Measurements from ENCODE around the gene CATSPERZ. TPM values are rescaled to one million over a fixed set of nuclear protein-coding genes. Genes with fewer than 3 reads are reported as not detected.

CATSPERZ gene
- total and polyA plus RNA-seq, 2 of the 8 experiments (the other 6 are each of a cell fraction or from before 2014, with no cell fraction given): 0.77 TPM; not detected in 1

DNA sequence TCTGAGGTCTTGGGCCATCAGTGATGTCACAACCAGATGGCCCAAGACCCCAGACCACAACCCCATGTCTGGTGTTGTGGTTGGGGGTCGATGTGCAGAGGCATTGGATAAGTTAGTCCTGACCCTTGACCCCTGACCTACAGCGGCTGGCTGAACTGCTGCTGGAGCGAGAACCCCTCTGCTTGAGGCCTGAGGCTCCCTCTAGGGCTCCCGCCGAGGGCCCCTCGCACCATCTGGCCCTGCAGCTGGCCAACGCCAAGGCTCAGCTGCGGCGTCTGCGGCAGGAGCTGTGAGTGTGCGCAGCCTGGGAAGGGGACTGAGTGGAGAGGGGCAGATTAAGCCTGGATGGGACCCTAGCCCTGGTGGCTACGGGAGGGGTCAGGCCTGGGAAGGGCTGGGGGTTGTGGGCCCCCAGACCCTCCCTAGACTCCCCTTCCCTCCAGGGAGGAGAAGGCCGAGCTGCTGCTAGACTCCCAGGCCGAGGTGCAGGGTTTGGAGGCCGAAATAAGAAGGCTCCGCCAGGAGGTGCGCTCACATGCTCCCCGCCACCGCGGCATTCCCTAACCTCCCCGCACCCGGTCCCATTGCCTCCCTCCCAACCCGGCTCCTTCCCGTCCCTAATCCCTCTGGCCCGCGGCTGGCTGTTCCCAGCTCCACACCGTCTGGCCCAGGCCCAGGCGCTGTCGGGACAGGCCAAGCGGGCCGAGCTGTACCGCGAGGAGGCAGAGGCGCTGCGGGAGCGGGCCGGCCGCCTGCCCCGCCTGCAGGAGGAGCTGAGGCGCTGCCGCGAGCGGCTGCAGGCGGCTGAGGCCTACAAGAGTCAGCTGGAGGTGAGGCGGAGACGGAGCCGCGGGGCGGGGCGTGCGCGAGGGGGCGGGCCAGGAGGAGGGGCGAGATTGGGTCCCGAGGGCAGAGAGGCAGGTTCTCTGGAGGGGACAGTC is 42.0 kb downstream of the CATSPERZ start:
- H3K56ac ChIP-seq (replicated peaks; ENCODE audit: insufficient read length, low read depth, low read length): peak overlapping the region; percentile 36
- no peaks in the 10 kb centered on the region for H3K9me3 ChIP-seq (ENCODE audit: insufficient read depth in 2 of 2, low read depth in 1 of 2, low read length in 1 of 2)
- peak overlapping the region; percentile 71 to 78 for H3K4me2 ChIP-seq (ENCODE audit: insufficient read depth in 1 of 2, low read depth in 2 of 2, low read length in 2 of 2)
- H2BK20ac ChIP-seq (ENCODE audit: low read length): no peak overlapping the region
- H3K27ac ChIP-seq (ENCODE audit: low read depth, low read length): no peak overlapping the region
- H3K79me1 ChIP-seq (ENCODE audit: low read depth, low read length): no peaks in the 10 kb centered on the region
- peak overlapping the region; percentile 98; the same call in 1 of the 2 replicates for H2BK15ac ChIP-seq (ENCODE audit: low read length)
- 28% methylated on average over 43 of the region's 55 CpGs; no CpG with 5 or more reads in 1 of the 2 experiments for WGBS, 2 experiments (ENCODE audit: extremely low coverage in 1 of 2, insufficient coverage in 1 of 2, insufficient read length in 1 of 2, insufficient replicate concordance in 2 of 2, low coverage in 1 of 2, low lambda C conversion rate in 2 of 2, missing lambda C conversion rate in 1 of 2)
- peaks cover 11% of the 10 kb centered on the region; the same call in 1 of the 2 replicates for H3K23me2 ChIP-seq (ENCODE audit: low read depth, low read length)
- peak overlapping the region; percentile 60; the same call in 1 of the 2 replicates for H2BK5ac ChIP-seq (ENCODE audit: low read depth, low read length)
- H3K4me1 ChIP-seq (replicated peaks in 1 of 4; ENCODE audit: control insufficient read depth in 3 of 4, insufficient read depth in 4 of 4, low read length in 3 of 4): peaks cover 0 to 23% (median 17%) of the 10 kb centered on the region in 4 experiments; a peak in 6 of 7 replicates
- H3K18ac ChIP-seq (ENCODE audit: extremely low read depth, low read length): peak overlapping the region; percentile 87
- H3K23ac ChIP-seq (ENCODE audit: insufficient read length): no peak overlapping the region
- peak overlapping the region; percentile 58 for H4K91ac ChIP-seq (replicated peaks; ENCODE audit: insufficient read length, low read length)
- peak overlapping the region; percentile 76 for H4K5ac ChIP-seq (ENCODE audit: insufficient read length, low read depth, low read length)
- H3K79me2 ChIP-seq (ENCODE audit: control insufficient read depth in 1 of 2, insufficient read depth in 2 of 2, low read length in 2 of 2): no peaks in the 10 kb centered on the region
- no peaks in the 10 kb centered on the region for H3K36me3 ChIP-seq (ENCODE audit: control insufficient read depth in 2 of 4, insufficient read depth in 4 of 4, low read length in 3 of 4)
- no peak overlapping the region; a peak in 3 of 7 replicates for H3K9ac ChIP-seq (replicated peaks in 1 of 4; ENCODE audit: extremely low read depth in 1 of 4, low read depth in 3 of 4, low read length in 3 of 4)
- H4K20me1 ChIP-seq (replicated peaks in 1 of 2; ENCODE audit: control insufficient read depth in 1 of 2, insufficient read depth in 2 of 2, low read length in 2 of 2): peaks cover 0 to 2% of the 10 kb centered on the region in 2 experiments
- peak overlapping the region; percentile 54 for H4K8ac ChIP-seq (ENCODE audit: extremely low read depth, insufficient read depth, low read length)
- FAIRE-seq (no peak), DNase-seq (ENCODE audit: low read depth in 1 of 2, low spot score in 2 of 2) (peak; percentile 86 to 99)
- 0 out of 2 replicates have a peak overlapping the region, but pooled peaks have one; percentile 60 for H2BK12ac ChIP-seq (ENCODE audit: low read depth, low read length)
- H2BK120ac ChIP-seq (replicated peaks; ENCODE audit: low read depth, low read length): no peak overlapping the region
- no peak overlapping the region for H3K4ac ChIP-seq (replicated peaks; ENCODE audit: insufficient read length, low read depth, low read length)
- no peak overlapping the region for H2AK5ac ChIP-seq (ENCODE audit: low read depth, low read length)
- no peak overlapping the region for H3K14ac ChIP-seq (ENCODE audit: insufficient read length)
- H3K4me3 ChIP-seq (ENCODE audit: extremely low read depth in 1 of 4, insufficient read depth in 2 of 4, low read depth in 3 of 4, low read length in 4 of 4): peak overlapping the region; percentile 25 to 69 (median 34); a peak in 7 of 8 replicates
- CTCF ChIA-PET (ENCODE audit: partially characterized antibody): interaction anchor here (0.7 to 37.6 kb wide), 18 partner anchors 5 to 362 kb away, joined by 3 to 614 read pairs (median 4); partner anchors contain the start of genes BAD, CATSPERZ, CCDC88B and ESRRA
- H2AFZ ChIP-seq (ENCODE audit: low read length): no peak overlapping the region; the same call in 1 of the 2 replicates
- POLR2A ChIA-PET (ENCODE audit: partially characterized antibody): interaction anchor here (0.6 to 6.1 kb wide), 12 partner anchors 8 to 156 kb away, joined by 3 to 38 read pairs (median 5); partner anchors contain the start of genes BAD, ESRRA, PRDX5 and STIP1
- peaks cover 0 to 2% (median 0%) of the 10 kb centered on the region in 4 experiments; a peak in 1 of 7 replicates for H3K27me3 ChIP-seq (replicated peaks in 1 of 4; ENCODE audit: control insufficient read depth in 3 of 4, extremely low read depth in 1 of 4, insufficient read depth in 3 of 4, low read length in 3 of 4)
- TF ChIP-seq RAD21 (IDR thresholded peaks at IDR 0.05 in 1 of 2, conservative IDR thresholded peaks at IDR 0.05 in 1 of 2; ENCODE audit: low read depth in 2 of 2, low read length in 2 of 2): peak; percentile 18 to 45; a peak in 3 of 4 replicates
- peak; percentile 55; the same call in 1 of the 2 replicates for TF ChIP-seq CREB1 (IDR thresholded peaks at IDR 0.05)
- TF ChIP-seq, protein P1, sequence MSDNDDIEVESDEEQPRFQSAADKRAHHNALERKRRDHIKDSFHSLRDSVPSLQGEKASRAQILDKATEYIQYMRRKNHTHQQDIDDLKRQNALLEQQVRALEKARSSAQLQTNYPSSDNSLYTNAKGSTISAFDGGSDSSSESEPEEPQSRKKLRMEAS (IDR thresholded peaks at IDR 0.05): peak; percentile 61
- peak; percentile 28; the same call in 1 of the 2 replicates for TF ChIP-seq BACH1 (IDR thresholded peaks at IDR 0.05; ENCODE audit: low read length)
- peak; percentile 73; the same call in 1 of the 2 replicates for TF ChIP-seq RBBP5 (IDR thresholded peaks at IDR 0.05; ENCODE audit: borderline replicate concordance, low read depth, low read length)
- no peak for TF ChIP-seq EZH2 (IDR thresholded peaks at IDR 0.05; ENCODE audit: low read depth, low read length, severe bottlenecking)
- TF ChIP-seq SP4 (IDR thresholded peaks at IDR 0.05; ENCODE audit: low read length): 0 out of 2 replicates have a peak, but pooled peaks have one; percentile 79
- TF ChIP-seq, protein P2, sequence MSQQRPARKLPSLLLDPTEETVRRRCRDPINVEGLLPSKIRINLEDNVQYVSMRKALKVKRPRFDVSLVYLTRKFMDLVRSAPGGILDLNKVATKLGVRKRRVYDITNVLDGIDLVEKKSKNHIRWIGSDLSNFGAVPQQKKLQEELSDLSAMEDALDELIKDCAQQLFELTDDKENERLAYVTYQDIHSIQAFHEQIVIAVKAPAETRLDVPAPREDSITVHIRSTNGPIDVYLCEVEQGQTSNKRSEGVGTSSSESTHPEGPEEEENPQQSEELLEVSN (IDR thresholded peaks at IDR 0.05): peak; percentile 23; the same call in 1 of the 2 replicates
